Measurements from ENCODE around the gene ARL9.
A peak's percentile ranks its signal among the peaks of the same experiment; 100 is the strongest.

ARL9 gene

DNA sequence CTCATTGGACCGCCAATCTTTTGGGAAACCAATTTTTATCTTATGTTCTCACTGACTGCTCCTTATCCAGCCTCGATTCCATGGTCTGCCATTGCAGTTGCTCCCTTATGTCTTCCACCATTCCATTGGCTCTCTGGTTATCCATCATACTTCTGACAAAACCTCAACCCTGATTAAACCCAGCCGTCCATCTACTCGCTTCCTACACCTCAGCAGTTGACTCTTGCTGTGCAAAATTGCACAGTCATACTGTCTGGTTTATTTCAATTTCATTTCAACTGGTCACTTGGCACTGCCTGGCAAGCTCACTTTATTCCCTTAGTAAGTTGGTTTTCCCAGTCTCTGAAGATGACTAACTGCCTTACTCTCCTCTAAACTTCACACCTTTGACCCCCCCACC is 26.2 kb downstream of the ARL9 start:
- WGBS (ENCODE audit: insufficient coverage, insufficient read length) = no CpG with 5 or more reads among the region's 4 CpGs
- H3K27ac ChIP-seq (ENCODE audit: low read length) = no peak overlapping the region

GRCh38 chr4:56532239-56532638 is 26.6 kb downstream of the ARL9 start:
- Histone ChIP-seq H3K4me3 (ENCODE audit: low read length) (no peak overlapping the region), H3K27ac (ENCODE audit: low read length) (no peak overlapping the region), H3K27me3 (ENCODE audit: control insufficient read depth, insufficient read depth, low read length) (peaks cover 22% of the 10 kb centered on the region), H3K4me1 (ENCODE audit: control insufficient read depth, insufficient read depth, low read length) (0 out of 2 replicates have a peak, but pooled peaks cover 2% of the 10 kb centered on the region), H3K9me3 (ENCODE audit: control insufficient read depth, insufficient read depth, low read length) (no peaks in the 10 kb centered on the region), H3K36me3 (ENCODE audit: control insufficient read depth, insufficient read depth, low read length) (no peaks in the 10 kb centered on the region)
- no peak for DNase-seq (ENCODE audit: low read depth, low spot score)
- WGBS (ENCODE audit: insufficient coverage, insufficient read length) = no CpG with 5 or more reads among the region's 2 CpGs

More for the DNA sequence above, 26.2 kb downstream of the ARL9 start:
- H3K4me1 ChIP-seq (ENCODE audit: control insufficient read depth, insufficient read depth, low read length) = 0 out of 2 replicates have a peak, but pooled peaks cover 2% of the 10 kb centered on the region
- H3K27me3 ChIP-seq (ENCODE audit: control insufficient read depth, insufficient read depth, low read length) = peaks cover 22% of the 10 kb centered on the region
- H3K4me3 ChIP-seq (ENCODE audit: low read length) = no peak overlapping the region
- H3K9me3 ChIP-seq (ENCODE audit: control insufficient read depth, insufficient read depth, low read length) = no peaks in the 10 kb centered on the region
- no peaks in the 10 kb centered on the region for H3K36me3 ChIP-seq (ENCODE audit: control insufficient read depth, insufficient read depth, low read length)
- no peak for DNase-seq (ENCODE audit: low read depth, low spot score)

GRCh38 chr4:56535915-56536314 is 30.3 kb downstream of the ARL9 start:
- Histone ChIP-seq H3K27ac (ENCODE audit: low read length) (no peak overlapping the region), H3K4me1 (ENCODE audit: control insufficient read depth, insufficient read depth, low read length) (0 out of 2 replicates have a peak, but pooled peaks cover 2% of the 10 kb centered on the region), H3K27me3 (ENCODE audit: control insufficient read depth, insufficient read depth, low read length) (peaks cover 18% of the 10 kb centered on the region), H3K36me3 (ENCODE audit: control insufficient read depth, insufficient read depth, low read length) (no peaks in the 10 kb centered on the region), H3K4me3 (ENCODE audit: low read length) (no peak overlapping the region), H3K9me3 (ENCODE audit: control insufficient read depth, insufficient read depth, low read length) (no peaks in the 10 kb centered on the region)
- no CpG with 5 or more reads among the region's 7 CpGs for WGBS (ENCODE audit: insufficient coverage, insufficient read length)
- DNase-seq (ENCODE audit: low read depth, low spot score) = no peak

DNA sequence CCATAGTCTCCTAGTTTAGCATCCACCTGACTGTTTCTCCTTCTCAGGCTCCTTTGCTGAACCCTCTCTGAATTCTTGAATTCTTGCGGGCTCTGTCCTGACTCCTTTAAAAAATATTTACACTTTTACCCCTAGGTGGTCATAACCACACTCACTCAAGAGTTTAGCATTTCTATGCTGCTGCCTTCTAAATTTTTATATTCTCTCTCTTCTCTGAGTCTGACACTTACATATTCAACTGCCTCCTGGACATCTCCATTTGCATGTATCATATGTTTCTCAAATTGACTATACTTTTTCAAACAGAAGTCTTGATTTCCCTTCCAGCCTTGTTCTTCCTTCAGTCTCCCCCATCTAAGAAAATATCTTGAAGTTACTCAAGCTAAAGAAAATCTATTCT is 31.6 kb downstream of the ARL9 start:
- H3K27me3 ChIP-seq (ENCODE audit: control insufficient read depth, insufficient read depth, low read length) = peaks cover 6% of the 10 kb centered on the region
- WGBS (ENCODE audit: insufficient coverage, insufficient read length) = no CpG with 5 or more reads among the region's 1 CpG
- no peaks in the 10 kb centered on the region for H3K4me1 ChIP-seq (ENCODE audit: control insufficient read depth, insufficient read depth, low read length)
- no peaks in the 10 kb centered on the region for H3K9me3 ChIP-seq (ENCODE audit: control insufficient read depth, insufficient read depth, low read length)
- no peak overlapping the region for H3K27ac ChIP-seq (ENCODE audit: low read length)
- no peaks in the 10 kb centered on the region for H3K36me3 ChIP-seq (ENCODE audit: control insufficient read depth, insufficient read depth, low read length)
- DNase-seq (ENCODE audit: low read depth, low spot score) = no peak
- H3K4me3 ChIP-seq (ENCODE audit: low read length) = no peak overlapping the region

DNA sequence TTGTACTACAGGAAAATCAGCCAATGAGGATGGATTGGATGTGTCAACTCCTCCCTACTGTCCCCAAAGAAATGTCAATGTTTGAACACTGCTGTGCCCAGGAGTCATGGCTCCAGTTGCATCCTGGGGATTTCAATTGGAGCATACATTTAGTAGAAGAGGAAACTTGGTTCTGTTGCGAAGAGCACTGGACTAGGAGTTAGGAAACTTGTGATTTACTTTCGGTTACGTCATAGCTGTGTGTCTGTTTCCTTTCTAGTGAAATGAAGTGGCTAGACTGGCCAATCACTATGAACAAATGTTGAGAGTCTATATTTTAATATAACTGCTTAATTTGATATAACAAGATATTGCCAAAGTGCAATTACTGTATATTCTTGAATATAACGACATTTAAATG is 35.2 kb downstream of the ARL9 start:
- no CpG with 5 or more reads among the region's 4 CpGs for WGBS (ENCODE audit: insufficient coverage, insufficient read length)
- no peaks in the 10 kb centered on the region for H3K36me3 ChIP-seq (ENCODE audit: control insufficient read depth, insufficient read depth, low read length)
- no peaks in the 10 kb centered on the region; the same call in 1 of the 2 replicates for H3K27me3 ChIP-seq (ENCODE audit: control insufficient read depth, insufficient read depth, low read length)
- DNase-seq (ENCODE audit: low read depth, low spot score) = no peak
- no peak overlapping the region for H3K4me3 ChIP-seq (ENCODE audit: low read length)
- no peaks in the 10 kb centered on the region for H3K9me3 ChIP-seq (ENCODE audit: control insufficient read depth, insufficient read depth, low read length)
- no peak overlapping the region for H3K27ac ChIP-seq (ENCODE audit: low read length)
- no peaks in the 10 kb centered on the region for H3K4me1 ChIP-seq (ENCODE audit: control insufficient read depth, insufficient read depth, low read length)

- Histone ChIP-seq H3K36me3 (ENCODE audit: control insufficient read depth, insufficient read depth, low read length) (no peaks in the 10 kb centered on the region), H3K27ac (ENCODE audit: low read length) (no peak overlapping the region), H3K4me3 (ENCODE audit: low read length) (peak overlapping the region; percentile 35; the same call in 1 of the 2 replicates), H3K27me3 (ENCODE audit: control insufficient read depth, insufficient read depth, low read length) (no peaks in the 10 kb centered on the region; the same call in 1 of the 2 replicates), H3K9me3 (ENCODE audit: control insufficient read depth, insufficient read depth, low read length) (no peaks in the 10 kb centered on the region), H3K4me1 (ENCODE audit: control insufficient read depth, insufficient read depth, low read length) (no peaks in the 10 kb centered on the region)
- DNase-seq (ENCODE audit: low read depth, low spot score) = peak; percentile 71
- no CpG with 5 or more reads among the region's 33 CpGs for WGBS (ENCODE audit: insufficient coverage, insufficient read length)
These were observed 39.1 kb downstream of the ARL9 start for GRCh38 chr4:56544573-56545131.

DNA sequence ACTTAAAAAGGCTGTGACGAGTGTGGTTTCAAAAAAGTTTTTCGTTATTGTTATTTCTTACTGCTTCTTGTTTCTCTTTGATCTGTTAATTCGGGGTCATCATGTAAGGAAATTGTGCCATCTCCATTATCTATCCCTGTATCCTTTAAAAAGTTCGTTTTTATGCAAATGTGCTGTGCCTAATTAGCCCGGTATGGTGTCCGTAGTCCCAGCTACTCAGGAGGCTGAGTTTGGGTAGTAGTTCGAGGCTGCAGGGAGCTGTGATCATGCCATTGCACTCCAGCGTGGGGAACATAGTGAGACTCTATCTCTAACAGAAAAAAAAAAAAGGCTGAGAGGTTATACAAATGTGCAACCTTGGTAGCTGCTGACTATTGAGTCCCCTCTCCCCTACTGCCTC is 45.1 kb downstream of the ARL9 start:
- DNase-seq (ENCODE audit: low read depth, low spot score) = no peak
- Histone ChIP-seq H3K27me3 (ENCODE audit: control insufficient read depth, insufficient read depth, low read length) (no peaks in the 10 kb centered on the region), H3K9me3 (ENCODE audit: control insufficient read depth, insufficient read depth, low read length) (no peaks in the 10 kb centered on the region), H3K27ac (ENCODE audit: low read length) (no peak overlapping the region), H3K4me3 (ENCODE audit: low read length) (no peak overlapping the region), H3K4me1 (ENCODE audit: control insufficient read depth, insufficient read depth, low read length) (no peaks in the 10 kb centered on the region), H3K36me3 (ENCODE audit: control insufficient read depth, insufficient read depth, low read length) (no peaks in the 10 kb centered on the region)
- WGBS (ENCODE audit: insufficient coverage, insufficient read length) = no CpG with 5 or more reads among the region's 8 CpGs

GRCh38 chr4:56551516-56551915 is 45.9 kb downstream of the ARL9 start:
- DNase-seq (ENCODE audit: low read depth, low spot score) = no peak
- no CpG with 5 or more reads among the region's 2 CpGs for WGBS (ENCODE audit: insufficient coverage, insufficient read length)
- Histone ChIP-seq H3K9me3 (ENCODE audit: control insufficient read depth, insufficient read depth, low read length) (no peaks in the 10 kb centered on the region), H3K4me3 (ENCODE audit: low read length) (no peak overlapping the region), H3K4me1 (ENCODE audit: control insufficient read depth, insufficient read depth, low read length) (no peaks in the 10 kb centered on the region), H3K27me3 (ENCODE audit: control insufficient read depth, insufficient read depth, low read length) (no peaks in the 10 kb centered on the region), H3K36me3 (ENCODE audit: control insufficient read depth, insufficient read depth, low read length) (no peaks in the 10 kb centered on the region), H3K27ac (ENCODE audit: low read length) (no peak overlapping the region)

- H3K4me3 ChIP-seq (ENCODE audit: low read length) = no peak overlapping the region
- H3K9me3 ChIP-seq (ENCODE audit: control insufficient read depth, insufficient read depth, low read length) = no peaks in the 10 kb centered on the region
- no peak for DNase-seq (ENCODE audit: low read depth, low spot score)
- no peak overlapping the region for H3K27ac ChIP-seq (ENCODE audit: low read length)
- no peaks in the 10 kb centered on the region for H3K27me3 ChIP-seq (ENCODE audit: control insufficient read depth, insufficient read depth, low read length)
- H3K4me1 ChIP-seq (ENCODE audit: control insufficient read depth, insufficient read depth, low read length) = no peaks in the 10 kb centered on the region
- no peaks in the 10 kb centered on the region for H3K36me3 ChIP-seq (ENCODE audit: control insufficient read depth, insufficient read depth, low read length)
These were observed 46.7 kb downstream of the ARL9 start for GRCh38 chr4:56552273-56552672.

DNA sequence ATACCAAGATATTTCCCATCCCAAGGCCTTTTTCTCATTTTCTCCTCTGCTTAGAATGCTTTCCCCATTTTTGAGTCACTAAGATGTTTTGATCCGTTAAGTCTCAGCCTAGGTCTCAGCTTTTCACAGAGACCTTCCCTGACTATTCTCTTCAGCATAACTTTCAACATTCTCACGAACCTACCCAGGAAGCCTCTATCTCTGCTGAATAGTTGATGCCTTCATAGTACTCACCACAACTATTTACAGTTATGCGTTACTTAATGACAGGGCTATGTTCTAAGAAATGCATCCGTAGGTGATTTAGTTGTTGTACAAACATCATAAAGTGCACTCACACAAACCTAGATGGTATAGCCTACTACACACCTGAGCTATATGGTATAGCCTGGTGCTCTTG is 64.5 kb downstream of the ARL9 start:
- no peaks in the 10 kb centered on the region for H3K36me3 ChIP-seq (ENCODE audit: control insufficient read depth, insufficient read depth, low read length)
- H3K4me1 ChIP-seq (ENCODE audit: control insufficient read depth, insufficient read depth, low read length) = no peaks in the 10 kb centered on the region
- no CpG with 5 or more reads among the region's 4 CpGs for WGBS (ENCODE audit: insufficient coverage, insufficient read length)
- H3K27ac ChIP-seq (ENCODE audit: low read length) = no peak overlapping the region
- H3K9me3 ChIP-seq (ENCODE audit: control insufficient read depth, insufficient read depth, low read length) = no peaks in the 10 kb centered on the region
- no peak overlapping the region for H3K4me3 ChIP-seq (ENCODE audit: low read length)
- H3K27me3 ChIP-seq (ENCODE audit: control insufficient read depth, insufficient read depth, low read length) = no peaks in the 10 kb centered on the region
- DNase-seq (ENCODE audit: low read depth, low spot score) = no peak

Measured in iPS DF 6.9 (cell line).